RWPE2 (cell line): ENCODE results near the gene LRP4.
A peak's percentile ranks its signal among the peaks of the same experiment; 100 is the strongest.

Experiments used
- ATAC-seq: fragments of 200-7000 bp; cut with Tn5 transposase; 3 replicates; pipeline ENCODE4 v1.9.1; 2021; ENCODE audit warnings: low read depth
- DNase-seq: peaks from one replicate; pipeline ENCODE4 v3.0.0-alpha.2; 2020; ENCODE audit warnings: low spot score
- H3K27ac ChIP-seq: fragments of 450-650 bp; 2 replicates; pipeline ENCODE4 v1.5.1; 2017; ENCODE audit warnings: mild to moderate bottlenecking; ENCODE audit not compliant: poor library complexity, severe bottlenecking
- H3K27me3 ChIP-seq: fragments of 250-450 bp; sonication (Bioruptor Pico); 2 replicates; pipeline ENCODE4 v1.5.1; 2021; ENCODE audit warnings: mild to moderate bottlenecking, moderate library complexity; ENCODE audit not compliant: insufficient read depth, poor library complexity, severe bottlenecking
- H3K36me3 ChIP-seq: fragments of 250-450 bp; sonication (Bioruptor Pico); 2 replicates; pipeline ENCODE4 v1.5.1; 2020; ENCODE audit warnings: low read depth, mild to moderate bottlenecking, moderate library complexity
- H3K4me1 ChIP-seq: fragments of 250-450 bp; sonication (Bioruptor Pico); 2 replicates; pipeline ENCODE4 v1.5.1; 2021; ENCODE audit warnings: mild to moderate bottlenecking, moderate library complexity; ENCODE audit not compliant: insufficient read depth, poor library complexity, severe bottlenecking
- H3K4me3 ChIP-seq: fragments of 250-450 bp; sonication (Bioruptor Pico); 2 replicates; pipeline ENCODE4 v1.5.1; 2021; ENCODE audit warnings: mild to moderate bottlenecking, moderate library complexity; ENCODE audit not compliant: severe bottlenecking
- H3K9me3 ChIP-seq: fragments of 250-450 bp; sonication (Bioruptor Pico); 2 replicates; pipeline ENCODE4 v1.5.1; 2021; ENCODE audit warnings: mild to moderate bottlenecking, moderate library complexity; ENCODE audit not compliant: severe bottlenecking
- TF ChIP-seq, protein P1 (sequence below): fragments of 450-650 bp; IDR thresholded peaks from one replicate; pipeline ENCODE4 v1.5.1; 2017; ENCODE audit warnings: mild to moderate bottlenecking, moderate library complexity; ENCODE audit not compliant: poor library complexity, severe bottlenecking

LRP4 gene

DNA sequence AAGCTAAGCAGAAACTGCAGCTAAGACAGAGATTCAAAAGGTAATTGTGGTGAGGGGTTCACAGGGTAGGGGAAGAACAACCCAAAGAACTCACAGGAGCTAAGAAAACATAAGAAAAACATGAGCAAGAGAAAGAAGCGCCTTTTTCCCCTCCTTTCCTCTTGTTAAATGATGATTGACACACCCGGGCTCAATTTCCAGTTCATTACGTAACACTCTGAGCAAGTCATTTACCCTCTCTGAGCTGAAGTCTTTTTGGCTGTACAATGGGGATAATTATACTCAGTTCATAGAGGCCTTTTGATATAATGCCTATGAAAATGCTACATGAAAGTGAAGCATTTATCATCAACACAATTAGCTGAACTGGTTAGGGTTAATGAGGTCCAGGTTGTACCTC, 17.2 kb downstream of the LRP4 start:
- Histone ChIP-seq H3K4me3 (no peak overlapping the region), H3K27ac (no peak overlapping the region), H3K36me3 (no peaks in the 10 kb centered on the region), H3K9me3 (no peaks in the 10 kb centered on the region), H3K4me1 (no peaks in the 10 kb centered on the region), H3K27me3 (no peaks in the 10 kb centered on the region)
- TF ChIP-seq, protein P1, sequence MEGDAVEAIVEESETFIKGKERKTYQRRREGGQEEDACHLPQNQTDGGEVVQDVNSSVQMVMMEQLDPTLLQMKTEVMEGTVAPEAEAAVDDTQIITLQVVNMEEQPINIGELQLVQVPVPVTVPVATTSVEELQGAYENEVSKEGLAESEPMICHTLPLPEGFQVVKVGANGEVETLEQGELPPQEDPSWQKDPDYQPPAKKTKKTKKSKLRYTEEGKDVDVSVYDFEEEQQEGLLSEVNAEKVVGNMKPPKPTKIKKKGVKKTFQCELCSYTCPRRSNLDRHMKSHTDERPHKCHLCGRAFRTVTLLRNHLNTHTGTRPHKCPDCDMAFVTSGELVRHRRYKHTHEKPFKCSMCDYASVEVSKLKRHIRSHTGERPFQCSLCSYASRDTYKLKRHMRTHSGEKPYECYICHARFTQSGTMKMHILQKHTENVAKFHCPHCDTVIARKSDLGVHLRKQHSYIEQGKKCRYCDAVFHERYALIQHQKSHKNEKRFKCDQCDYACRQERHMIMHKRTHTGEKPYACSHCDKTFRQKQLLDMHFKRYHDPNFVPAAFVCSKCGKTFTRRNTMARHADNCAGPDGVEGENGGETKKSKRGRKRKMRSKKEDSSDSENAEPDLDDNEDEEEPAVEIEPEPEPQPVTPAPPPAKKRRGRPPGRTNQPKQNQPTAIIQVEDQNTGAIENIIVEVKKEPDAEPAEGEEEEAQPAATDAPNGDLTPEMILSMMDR = no peak
- DNase-seq = no peak
- no peak for ATAC-seq

DNA sequence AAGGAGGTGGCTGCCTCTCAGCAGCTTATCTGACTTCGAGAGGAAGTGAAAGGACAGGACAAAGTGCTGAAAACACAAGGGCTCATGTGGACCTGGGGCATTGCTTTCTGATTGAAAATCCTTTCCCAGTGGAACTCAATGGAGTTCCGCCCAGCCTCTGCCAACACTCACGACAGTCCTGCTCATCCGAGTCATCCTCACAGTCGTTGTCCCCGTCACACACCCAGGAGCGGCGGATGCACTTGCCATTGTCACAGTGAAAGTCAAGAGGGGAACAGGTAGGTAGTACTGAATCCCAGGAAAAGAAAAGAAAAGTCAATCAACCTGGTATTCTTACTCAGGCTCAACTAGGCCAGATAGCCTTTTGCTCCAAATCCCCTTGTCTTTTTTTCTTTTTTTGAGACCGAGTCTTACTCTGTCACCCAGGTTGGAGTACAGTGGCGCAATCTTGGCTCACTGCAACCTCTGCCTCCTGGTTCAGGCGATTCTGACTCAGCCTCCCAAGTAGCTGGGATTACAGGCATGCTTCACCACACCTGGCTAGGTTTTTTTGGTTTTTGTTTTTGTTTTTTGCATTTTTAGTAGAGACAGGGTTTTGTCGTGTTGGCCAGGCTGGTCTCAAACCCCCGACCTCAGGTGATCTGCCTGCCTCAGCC, 18.1 kb downstream of the LRP4 start:
- TF ChIP-seq, protein P1 = no peak
- ATAC-seq = peak; percentile 70
- Histone ChIP-seq H3K36me3 (no peaks in the 10 kb centered on the region), H3K4me3 (no peak overlapping the region), H3K9me3 (no peaks in the 10 kb centered on the region), H3K27me3 (no peaks in the 10 kb centered on the region), H3K4me1 (no peaks in the 10 kb centered on the region), H3K27ac (no peak overlapping the region)
- no peak for DNase-seq

DNA sequence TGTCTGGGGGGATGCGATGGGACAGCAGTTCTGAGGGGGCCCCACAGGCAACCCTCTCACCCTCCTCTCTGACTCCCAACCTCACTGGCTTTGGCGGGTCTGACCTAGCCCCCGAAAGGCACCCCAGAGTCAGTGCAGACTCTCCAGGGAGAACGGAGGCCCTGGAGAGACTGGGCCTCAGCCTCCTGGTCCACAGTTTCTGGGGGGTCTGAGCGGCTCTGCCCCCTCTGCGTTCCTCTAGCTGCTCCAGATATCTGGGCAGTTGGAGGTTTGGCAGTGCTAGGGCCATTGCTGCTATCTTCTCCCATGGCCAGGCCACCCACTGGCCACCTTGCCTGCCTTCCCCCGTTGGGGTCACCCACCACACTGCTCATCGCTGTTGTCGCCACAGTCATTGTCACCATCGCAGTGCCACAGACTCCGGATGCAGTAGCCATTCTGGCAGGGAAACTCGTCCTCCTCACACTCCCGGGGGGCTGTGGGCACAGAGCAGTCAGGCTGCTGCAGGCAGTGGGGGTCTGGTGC, 18.8 kb downstream of the LRP4 start:
- TF ChIP-seq, protein P1 = no peak
- Histone ChIP-seq H3K27ac (no peak overlapping the region), H3K4me3 (no peak overlapping the region), H3K9me3 (no peaks in the 10 kb centered on the region), H3K27me3 (no peaks in the 10 kb centered on the region), H3K4me1 (no peaks in the 10 kb centered on the region), H3K36me3 (no peaks in the 10 kb centered on the region)
- DNase-seq = no peak
- ATAC-seq = no peak

DNA sequence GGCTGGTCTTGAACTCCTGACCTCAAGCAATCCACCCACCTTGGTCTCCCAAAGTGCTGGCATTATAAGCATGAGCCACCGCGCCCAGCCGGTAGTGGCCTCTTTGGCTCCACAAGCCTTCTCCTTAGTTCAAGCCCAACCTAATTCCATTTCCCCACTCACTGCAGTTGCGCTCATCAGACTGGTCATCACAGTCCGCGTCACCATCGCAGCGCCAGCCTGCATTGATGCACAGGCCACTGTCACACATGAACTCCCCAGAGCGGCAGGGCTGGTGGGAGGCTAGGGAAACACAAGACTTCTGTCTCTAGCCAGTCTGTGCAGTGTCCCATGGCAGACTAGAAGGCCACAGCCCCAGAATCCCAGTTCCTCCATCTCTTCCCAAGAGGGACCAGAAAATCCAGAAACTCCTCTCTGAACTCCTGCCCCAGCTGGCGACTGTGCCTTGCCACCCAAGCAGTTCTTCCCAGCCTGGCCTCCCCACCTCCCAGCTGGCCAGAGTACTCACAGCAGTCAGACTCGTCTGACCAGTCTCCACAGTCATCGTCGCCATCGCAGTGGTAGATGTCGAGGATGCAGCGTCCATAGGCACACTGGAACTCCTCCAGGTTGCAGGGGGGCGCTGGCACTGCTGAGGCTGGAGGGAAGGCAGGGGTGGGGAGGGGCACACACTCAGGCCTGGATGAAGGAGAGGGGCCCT, 19.8 kb downstream of the LRP4 start:
- DNase-seq (no peak), ATAC-seq (no peak)
- Histone ChIP-seq H3K27ac (no peak overlapping the region), H3K4me1 (no peaks in the 10 kb centered on the region), H3K9me3 (no peaks in the 10 kb centered on the region), H3K27me3 (no peaks in the 10 kb centered on the region), H3K4me3 (no peak overlapping the region), H3K36me3 (no peaks in the 10 kb centered on the region)
- TF ChIP-seq, protein P1 = no peak
